Body of pancreas (tissue), 4 donors: ENCODE data around the gene KREMEN1. TPM values are rescaled to one million over a fixed set of nuclear protein-coding genes. Genes with fewer than 3 reads are reported as not detected.
"Not testable (repeated sequence)": the region's sequence is repeated elsewhere in the genome, so short reads cannot be mapped to it uniquely, and the experiment has no call there.

Source experiments
- ATAC-seq: fragments of 150-250 bp; one replicate; pipeline ENCODE4 v1.9.1; 2016
- DNase-seq, 4 donors: peaks; one replicate each; pipeline ENCODE4 v3.0.0-alpha.2; 2019
- H3K27ac ChIP-seq, 4 donors: fragments of 200-600 bp; sonication (generic); 1 replicate in 3 of 4; 2 replicates in 1 of 4; pipeline versions ENCODE4 v1.5.1 to v1.6.1; 2016 to 2019; ENCODE audit warnings: mild to moderate bottlenecking in 1 of 4, mixed read lengths in 1 of 4, moderate library complexity in 1 of 4
- H3K27me3 ChIP-seq, 2 donors: fragments of 200-600 bp; sonication (generic); one replicate each; pipeline ENCODE4 v1.6.0; 2016; ENCODE audit warnings: mild to moderate bottlenecking in 1 of 2
- H3K36me3 ChIP-seq, 2 donors: fragments of 200-600 bp; sonication (generic); replicated peaks in 1 of 2; 2 replicates each; pipeline ENCODE4 v1.5.1; 2016; ENCODE audit warnings: low read depth in 2 of 2; ENCODE audit not compliant: insufficient read depth in 1 of 2
- H3K4me1 ChIP-seq: fragments of 200-600 bp; sonication (generic); one replicate; pipeline ENCODE4 v1.6.0; 2016
- H3K4me3 ChIP-seq, 2 donors: fragments of 200-600 bp; sonication (generic); 1 replicate in 1 of 2; 2 replicates in 1 of 2; pipeline ENCODE4 v1.5.1; 2016 to 2019
- H3K9me3 ChIP-seq, 3 donors: fragments of 200-600 bp; sonication (generic); 1 replicate in 2 of 3; 2 replicates in 1 of 3; pipeline ENCODE4 v1.5.1; 2016
- CTCF ChIP-seq, 7 experiments: fragments of 450-650 bp in 4 of 7; fragments of 200-600 bp in 3 of 7; sonication (generic) in 3 of 7; IDR thresholded peaks; one replicate each; pipeline ENCODE4 v1.5.1; 2016 to 2019; ENCODE audit warnings: antibody characterized with exemption in 7 of 7
- POLR2A ChIP-seq, 3 donors: fragments of 450-650 bp; IDR thresholded peaks; one replicate each; pipeline ENCODE4 v1.6.1; 2016; ENCODE audit warnings: antibody characterized with exemption in 3 of 3, mild to moderate bottlenecking in 2 of 3
- WGBS, 2 donors: methylation state at CpG; one replicate each; pipeline ENCODE4 v1.1.5; 2017; 5-methylcytosine and 5-hydroxymethylcytosine counted together
- intact Hi-C: fragments of 100-400 bp; cut with DNase I; formaldehyde crosslinking; loops from one replicate; pipeline ENCODE4 v1.15.1; 2023
- total RNA-seq, 2 donors: library from RNA; depleted of rRNA; stranded (reverse); fragments of >200 nt; gene quantifications; one replicate each; pipeline ENCODE4 v1.1.0, GENCODE V29; 2016

The KREMEN1 gene
- total RNA-seq, 2 donors from 2014 or later, result 6.6 to 7.3 TPM

DNA sequence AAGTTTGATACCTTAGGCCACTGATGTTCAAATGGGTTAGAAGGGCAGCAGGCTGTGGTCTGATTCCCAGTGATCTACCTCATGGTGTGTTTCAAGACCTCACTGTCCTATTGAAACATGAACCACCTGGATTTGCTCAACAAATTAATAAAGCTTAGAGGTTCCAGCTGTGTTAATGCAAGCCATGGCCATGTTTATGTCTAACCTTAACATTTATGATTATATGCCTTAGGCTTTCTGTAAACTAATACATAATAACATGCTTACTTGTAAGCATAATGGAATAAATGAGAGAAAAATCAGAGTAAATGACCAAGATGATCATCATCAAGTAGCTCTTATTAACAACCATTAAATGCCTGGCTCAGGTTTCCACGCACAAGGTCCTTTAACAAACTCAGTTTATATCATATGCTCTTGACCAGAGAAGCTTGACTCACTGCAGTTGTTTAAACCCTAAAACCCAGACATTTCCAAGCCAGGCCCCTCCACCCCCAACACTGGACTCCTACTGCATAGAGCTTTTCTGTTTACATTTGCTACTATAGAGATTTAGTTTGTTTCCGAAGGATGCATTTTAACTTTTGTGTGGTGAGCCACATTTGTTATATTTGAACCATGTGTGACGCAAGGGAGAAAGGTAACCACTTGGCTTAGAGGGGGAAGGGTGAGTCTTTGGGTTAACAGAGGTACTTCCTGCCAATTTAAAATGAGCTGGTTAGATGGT, 43.7 kb downstream of the KREMEN1 start:
- Histone ChIP-seq H3K4me3 (no peak overlapping the region), H3K9me3 (no peaks in the 10 kb centered on the region), H3K27me3 (no peaks in the 10 kb centered on the region), H3K4me1 (no peaks in the 10 kb centered on the region), H3K27ac (no peak overlapping the region), H3K36me3 (no peaks in the 10 kb centered on the region)
- intact Hi-C loops, result no loop called here
- WGBS, 2 donors, result 90% methylated on average over 3 of the region's 3 CpGs
- no peak for DNase-seq
- TF ChIP-seq CTCF (IDR thresholded peaks at IDR 0.05) (no peak), POLR2A (IDR thresholded peaks at IDR 0.05) (no peak)
- no peak for ATAC-seq

DNA sequence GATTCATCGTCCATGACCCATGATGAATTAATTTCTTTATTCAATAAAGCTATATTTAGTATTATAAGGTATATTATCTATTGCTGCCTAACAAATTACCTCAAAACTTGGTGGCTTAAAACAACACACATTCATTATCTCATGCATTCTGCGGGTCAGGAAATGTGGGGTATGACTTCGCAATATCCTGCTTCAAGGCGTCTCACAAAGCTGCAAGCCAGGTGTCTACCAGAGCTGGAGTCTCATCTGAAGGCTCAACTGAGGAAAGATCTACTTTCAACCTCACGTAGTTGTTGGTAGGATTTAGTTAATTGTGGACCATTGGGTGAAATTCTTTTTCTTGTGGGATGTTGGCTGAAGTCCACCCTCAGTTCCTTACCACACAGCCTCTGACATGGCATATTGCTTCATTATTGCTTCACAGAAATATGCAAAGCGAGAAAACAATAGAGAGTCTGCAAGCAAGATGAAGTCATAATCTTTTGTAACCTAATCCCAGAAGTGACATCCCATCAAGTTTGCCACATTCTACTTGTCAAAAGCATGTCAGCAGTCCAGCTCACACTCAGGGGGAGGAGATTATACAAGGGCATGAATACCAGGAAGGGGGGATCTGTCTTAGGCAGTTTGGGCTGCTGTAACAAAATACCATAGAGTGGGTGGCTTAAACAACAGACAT, 45.1 kb downstream of the KREMEN1 start:
- TF ChIP-seq POLR2A (IDR thresholded peaks at IDR 0.05), result no peak
- no peak for TF ChIP-seq CTCF (IDR thresholded peaks at IDR 0.05)
- H3K36me3 ChIP-seq, result no peaks in the 10 kb centered on the region
- no peak overlapping the region for H3K4me3 ChIP-seq
- 77 to 97% methylated on average over 6 of the region's 6 CpGs for WGBS, 2 donors
- DNase-seq (no peak), ATAC-seq (no peak)
- no peaks in the 10 kb centered on the region for H3K27me3 ChIP-seq
- no peaks in the 10 kb centered on the region for H3K9me3 ChIP-seq
- H3K4me1 ChIP-seq, result no peaks in the 10 kb centered on the region
- H3K27ac ChIP-seq, result no peak overlapping the region
- intact Hi-C loops, result no loop called here

DNA sequence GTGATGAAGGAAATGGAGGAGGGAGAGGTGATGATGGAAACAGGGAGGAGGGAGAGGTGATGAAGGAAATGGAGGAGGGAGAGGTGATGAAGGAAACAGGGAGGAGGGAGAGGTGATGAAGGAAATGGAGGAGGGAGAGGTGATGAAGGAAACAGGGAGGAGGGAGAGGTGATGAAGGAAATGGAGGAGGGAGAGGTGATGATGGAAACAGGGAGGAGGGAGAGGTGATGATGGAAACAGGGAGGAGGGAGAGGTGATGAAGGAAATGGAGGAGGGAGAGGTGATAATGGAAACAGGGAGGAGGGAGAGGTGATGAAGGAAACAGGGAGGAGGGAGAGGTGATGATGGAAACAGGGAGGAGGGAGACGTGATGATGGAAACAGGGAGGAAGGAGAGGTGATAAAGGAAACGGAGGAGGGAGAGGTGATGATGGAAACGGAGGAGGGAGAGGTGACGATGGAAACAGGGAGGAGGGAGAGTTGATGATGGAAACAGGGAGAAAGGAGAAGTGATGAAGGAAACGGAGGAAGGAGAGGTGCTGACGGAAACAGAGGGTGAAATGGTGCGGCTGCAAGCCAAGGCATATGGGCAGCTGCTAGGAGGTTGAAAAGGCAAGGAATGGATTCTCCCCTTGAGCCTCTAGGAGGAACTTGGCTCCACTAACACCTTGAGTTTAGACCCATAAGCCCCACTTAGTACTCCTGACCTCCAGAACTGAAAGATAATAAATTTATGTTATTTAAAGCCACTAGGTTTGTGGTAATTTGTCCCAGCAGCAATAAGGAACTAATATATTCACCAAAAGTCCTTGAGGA, 47.5 kb downstream of the KREMEN1 start:
- H3K9me3 ChIP-seq, H3K4me3 ChIP-seq, H3K27ac ChIP-seq, intact Hi-C loops, DNase-seq, H3K36me3 ChIP-seq, H3K27me3 ChIP-seq, ATAC-seq, H3K4me1 ChIP-seq: not testable (repeated sequence)
- 71 to 83% methylated on average over 5 to 6 of the region's 7 CpGs for WGBS, 2 donors

DNA sequence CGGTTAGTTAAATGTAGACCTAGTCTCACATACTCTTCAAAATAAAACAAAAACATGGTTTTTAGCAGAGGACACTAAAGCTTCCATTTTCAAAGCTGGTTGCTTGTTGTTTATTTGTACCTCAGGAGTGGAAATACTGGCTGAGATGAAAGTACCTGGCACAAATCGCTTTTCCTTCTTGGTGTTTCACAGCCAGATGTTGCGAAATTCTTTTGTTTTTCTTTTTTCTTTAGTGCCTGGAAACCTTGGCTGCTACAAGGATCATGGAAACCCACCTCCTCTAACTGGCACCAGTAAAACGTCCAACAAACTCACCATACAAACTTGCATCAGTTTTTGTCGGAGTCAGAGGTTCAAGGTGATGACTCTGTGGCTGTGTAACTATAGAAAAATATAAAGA, 48.3 kb downstream of the KREMEN1 start:
- H3K27ac ChIP-seq, result no peak overlapping the region

More for the DNA sequence above, 48.3 kb downstream of the KREMEN1 start:
- TF ChIP-seq POLR2A (IDR thresholded peaks at IDR 0.05) (no peak), CTCF (IDR thresholded peaks at IDR 0.05) (no peak)
- intact Hi-C loops, result no loop called here
- H3K9me3 ChIP-seq, result no peaks in the 10 kb centered on the region
- H3K27me3 ChIP-seq, result no peaks in the 10 kb centered on the region
- no peaks in the 10 kb centered on the region for H3K4me1 ChIP-seq
- DNase-seq, result no peak
- 69 to 73% methylated on average over 5 of the region's 5 CpGs for WGBS, 2 donors
- H3K4me3 ChIP-seq, result no peak overlapping the region
- no peak for ATAC-seq
- H3K36me3 ChIP-seq, result no peaks in the 10 kb centered on the region
